GM21576 (cell line): Measurements from ENCODE around the gene PRKAG2.
A peak's percentile ranks its signal among the peaks of the same experiment; 100 is the strongest.

ENCODE experiments used
- ATAC-seq: cut with Tn5 transposase; IDR thresholded peaks from one replicate; pipeline ENCODE4 v1.9.1; 2021; ENCODE audit warnings: mild to moderate bottlenecking, moderate library complexity; ENCODE audit not compliant: unreplicated experiment

Gene PRKAG2

GRCh38 chr7:151632750-151633515 is 244.0 kb downstream of the PRKAG2 start:
- ATAC-seq: peak; percentile 59

GRCh38 chr7:151631953-151632749 is 244.8 kb downstream of the PRKAG2 start:
- ATAC-seq: peak; percentile 68

DNA sequence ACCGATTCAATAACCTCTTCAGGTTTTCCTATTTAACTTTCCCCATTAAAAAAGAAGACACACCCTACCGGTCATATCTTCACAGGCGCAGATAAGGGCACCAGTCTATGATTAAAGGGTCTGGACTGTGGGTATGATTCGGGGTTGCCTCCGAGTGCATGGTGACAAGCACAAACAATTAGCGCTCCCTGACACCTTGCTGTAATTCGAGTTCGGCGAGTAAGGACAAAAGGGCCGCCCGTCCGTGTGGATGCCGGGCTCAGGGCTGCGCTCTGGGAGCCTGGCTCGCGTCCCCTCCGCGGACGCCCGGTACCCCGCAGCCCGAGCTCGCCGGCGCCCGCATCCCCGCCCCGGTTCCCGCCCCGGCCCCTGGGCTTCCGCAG is 245.4 kb downstream of the PRKAG2 start:
- ATAC-seq: peak; percentile 21

GRCh38 chr7:151630851-151631569 is 245.9 kb downstream of the PRKAG2 start:
- no peak for ATAC-seq

DNA sequence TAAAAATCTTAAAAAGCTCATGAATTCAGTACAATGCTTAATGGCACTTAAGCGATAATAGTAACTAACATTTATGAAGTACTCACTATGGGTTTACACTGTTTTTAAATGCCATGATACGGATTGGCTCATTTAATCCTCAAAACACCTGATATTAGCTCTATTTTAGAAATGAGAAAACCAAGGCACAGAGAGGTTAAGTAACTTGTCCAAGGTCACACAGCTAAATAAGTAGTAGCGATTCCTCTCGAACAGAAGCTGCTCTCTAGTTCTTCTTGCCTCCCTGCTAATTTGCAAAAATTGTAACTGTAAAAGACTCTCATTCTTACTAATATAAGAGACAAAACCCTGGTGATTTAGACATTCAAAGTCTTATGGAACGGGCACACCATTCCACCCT is 246.6 kb downstream of the PRKAG2 start:
- ATAC-seq: no peak

- ATAC-seq: no peak
Observed at GRCh38 chr7:151629713-151630272, 247.1 kb downstream of the PRKAG2 start.

GRCh38 chr7:151628846-151629604 is 247.9 kb downstream of the PRKAG2 start:
- ATAC-seq: no peak

- no peak for ATAC-seq
Observed at GRCh38 chr7:151626422-151627115, 250.3 kb downstream of the PRKAG2 start.

- no peak for ATAC-seq
Observed at GRCh38 chr7:151625606-151626005, 251.3 kb downstream of the PRKAG2 start.

- ATAC-seq: no peak
Observed at GRCh38 chr7:151624246-151624928, 252.5 kb downstream of the PRKAG2 start.

DNA sequence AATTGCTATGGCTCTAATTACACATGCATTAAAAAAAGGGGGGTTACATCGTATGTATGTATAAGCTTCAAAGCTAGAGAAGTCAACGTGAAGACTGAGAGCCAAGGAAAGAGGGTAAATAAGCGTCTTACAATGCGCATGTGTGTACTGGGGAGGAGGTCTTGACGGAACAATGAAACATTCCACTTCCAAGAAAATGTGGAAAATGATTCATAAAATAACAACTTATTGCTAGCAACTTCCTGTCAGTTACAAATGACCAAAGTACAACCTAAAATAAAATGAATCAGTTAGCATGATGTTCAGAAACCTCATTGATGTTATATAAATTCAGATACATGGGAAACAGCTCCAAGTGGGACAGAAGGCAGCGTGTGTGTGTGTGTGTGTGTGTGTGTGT is 253.1 kb downstream of the PRKAG2 start:
- no peak for ATAC-seq

DNA sequence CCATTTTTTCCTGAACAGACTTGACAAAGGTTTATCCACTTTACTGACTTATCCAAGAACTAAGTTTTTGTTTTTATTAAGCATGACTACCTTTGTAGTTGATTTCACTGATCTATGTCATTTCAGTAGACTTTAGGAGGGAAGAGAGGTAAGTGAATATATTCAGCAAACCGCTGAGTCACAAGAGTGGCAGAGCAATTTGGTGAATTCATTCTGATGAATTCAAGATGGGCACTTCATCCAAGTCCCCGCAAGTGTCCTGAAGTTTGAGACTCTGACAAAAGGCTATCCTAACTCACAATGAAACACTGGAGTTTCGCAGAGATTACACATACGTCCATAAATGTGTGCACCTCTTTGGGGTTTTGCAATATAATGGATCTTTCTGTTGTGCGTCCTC is 255.0 kb downstream of the PRKAG2 start:
- no peak for ATAC-seq

- ATAC-seq: no peak
Observed at GRCh38 chr7:151616443-151617213, 260.3 kb downstream of the PRKAG2 start.

DNA sequence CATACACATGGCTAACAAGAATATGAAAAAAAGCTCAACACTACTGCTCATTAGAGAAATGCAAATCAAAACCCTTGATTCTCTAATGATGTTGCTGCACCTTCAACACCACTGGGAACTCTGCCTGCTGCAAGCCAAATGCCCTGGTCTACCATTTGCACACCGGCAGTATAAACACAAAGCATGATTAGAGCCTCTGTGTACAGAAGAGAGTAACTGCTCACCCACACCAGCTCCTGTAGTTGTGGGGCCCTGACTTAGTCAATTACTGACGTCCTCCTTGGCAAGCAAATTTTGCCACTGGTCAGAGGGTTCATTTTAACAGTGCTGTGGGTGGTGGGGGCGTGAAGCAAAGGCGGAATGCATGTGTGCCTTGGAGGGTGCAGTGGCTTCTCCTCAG is 261.1 kb downstream of the PRKAG2 start:
- ATAC-seq: no peak

DNA sequence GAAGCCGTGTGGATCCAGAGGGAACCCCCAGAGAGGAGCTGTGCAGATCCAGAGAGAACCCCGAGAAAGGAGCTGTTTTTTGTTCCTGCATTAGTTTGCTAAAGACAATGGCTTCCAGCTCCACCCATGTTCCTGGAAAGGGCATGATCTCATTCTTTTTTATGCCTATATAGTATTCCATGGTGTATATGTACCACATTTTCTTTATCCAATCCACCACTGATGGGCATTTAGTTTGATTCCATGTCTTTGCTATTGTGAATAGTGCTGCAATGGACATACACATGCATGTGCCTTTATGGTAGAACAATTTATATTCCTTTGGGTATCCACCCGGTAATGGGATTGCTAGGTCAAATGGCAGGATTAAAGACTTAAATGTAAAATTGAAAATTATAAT is 261.9 kb downstream of the PRKAG2 start:
- no peak for ATAC-seq

DNA sequence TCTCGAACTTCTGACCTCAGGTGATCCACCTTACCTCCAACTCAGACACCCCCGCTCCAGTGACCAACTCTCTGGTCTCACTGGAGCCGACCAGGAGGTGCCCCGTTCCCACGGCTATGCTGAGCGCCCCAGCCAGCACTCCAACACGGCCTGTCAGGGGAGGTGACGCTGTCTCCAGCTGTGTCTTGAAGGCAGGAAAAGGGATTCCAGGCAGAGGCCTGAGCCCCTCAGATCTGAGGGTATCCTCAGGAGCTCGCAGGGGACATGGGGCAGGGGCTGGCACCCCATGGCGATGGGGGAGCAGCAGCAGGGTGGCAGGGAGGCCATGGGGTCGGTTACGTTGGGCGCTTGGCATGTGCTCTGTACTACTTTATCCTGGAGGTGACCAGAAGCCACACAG is 262.9 kb downstream of the PRKAG2 start:
- ATAC-seq: no peak

- no peak for ATAC-seq
Observed at GRCh38 chr7:151611878-151612277, 265.0 kb downstream of the PRKAG2 start.

DNA sequence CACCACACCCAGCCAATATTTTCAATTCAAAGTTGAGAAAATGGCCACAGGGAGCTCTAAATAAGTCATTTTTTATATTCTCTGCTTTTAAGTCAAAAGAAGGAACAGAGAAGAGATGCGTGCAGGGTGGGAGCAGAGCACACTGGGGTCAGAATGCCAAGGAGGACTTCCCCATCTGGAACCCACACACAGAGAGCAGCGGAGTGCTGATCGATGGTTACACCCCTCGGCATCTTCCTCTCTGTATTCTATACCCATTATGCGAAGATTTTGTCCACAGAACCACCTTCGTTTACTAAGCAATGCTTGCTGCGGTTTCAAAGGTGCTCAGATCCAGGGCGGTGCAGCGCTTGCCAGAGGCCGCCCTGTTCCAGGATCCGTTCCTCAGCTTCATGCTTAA is 265.9 kb downstream of the PRKAG2 start:
- no peak for ATAC-seq
